ENCODE results near the gene XYLT1. TPM values are rescaled to one million over a fixed set of nuclear protein-coding genes. Genes with fewer than 3 reads are reported as not detected.

Gene XYLT1
- polyA plus RNA-seq, 1 donor from 2014 or later: 3.3 TPM

DNA sequence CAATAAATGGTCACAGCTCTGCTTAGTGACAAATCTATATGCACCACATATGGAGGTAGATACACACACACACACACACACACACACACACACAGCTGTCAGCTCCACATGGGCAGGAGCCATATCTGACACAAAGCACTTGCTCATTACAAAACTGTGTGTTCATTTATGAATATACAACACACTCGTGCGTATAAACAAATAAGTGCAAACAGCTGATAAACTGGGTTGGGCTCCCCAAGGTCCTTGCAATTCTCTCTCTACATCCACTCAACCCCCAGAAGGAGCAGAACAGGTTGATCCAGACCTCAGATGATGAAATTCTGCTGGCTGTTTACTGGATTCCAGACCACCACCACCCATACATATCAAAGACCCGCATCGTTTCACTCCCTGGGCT lies 140.7 kb downstream of the XYLT1 start:
- H3K4me2 ChIP-seq (ENCODE audit: low read length): no peak overlapping the region
- H3K9me2 ChIP-seq (ENCODE audit: insufficient read depth, low read length): no peaks in the 10 kb centered on the region
- H3K36me3 ChIP-seq (ENCODE audit: insufficient read depth, low read length): no peaks in the 10 kb centered on the region
- H3K27ac ChIP-seq (ENCODE audit: low read length): no peak overlapping the region
- no peak for TF ChIP-seq POLR2AphosphoS5 (IDR thresholded peaks at IDR 0.05)
- TF ChIP-seq, protein P1, sequence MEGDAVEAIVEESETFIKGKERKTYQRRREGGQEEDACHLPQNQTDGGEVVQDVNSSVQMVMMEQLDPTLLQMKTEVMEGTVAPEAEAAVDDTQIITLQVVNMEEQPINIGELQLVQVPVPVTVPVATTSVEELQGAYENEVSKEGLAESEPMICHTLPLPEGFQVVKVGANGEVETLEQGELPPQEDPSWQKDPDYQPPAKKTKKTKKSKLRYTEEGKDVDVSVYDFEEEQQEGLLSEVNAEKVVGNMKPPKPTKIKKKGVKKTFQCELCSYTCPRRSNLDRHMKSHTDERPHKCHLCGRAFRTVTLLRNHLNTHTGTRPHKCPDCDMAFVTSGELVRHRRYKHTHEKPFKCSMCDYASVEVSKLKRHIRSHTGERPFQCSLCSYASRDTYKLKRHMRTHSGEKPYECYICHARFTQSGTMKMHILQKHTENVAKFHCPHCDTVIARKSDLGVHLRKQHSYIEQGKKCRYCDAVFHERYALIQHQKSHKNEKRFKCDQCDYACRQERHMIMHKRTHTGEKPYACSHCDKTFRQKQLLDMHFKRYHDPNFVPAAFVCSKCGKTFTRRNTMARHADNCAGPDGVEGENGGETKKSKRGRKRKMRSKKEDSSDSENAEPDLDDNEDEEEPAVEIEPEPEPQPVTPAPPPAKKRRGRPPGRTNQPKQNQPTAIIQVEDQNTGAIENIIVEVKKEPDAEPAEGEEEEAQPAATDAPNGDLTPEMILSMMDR (IDR thresholded peaks at IDR 0.05; ENCODE audit: poor library complexity, severe bottlenecking): no peak
- no peak for TF ChIP-seq RAD21 (conservative IDR thresholded peaks at IDR 0.05)
- no peak for TF ChIP-seq MXI1 (conservative IDR thresholded peaks at IDR 0.05; ENCODE audit: poor library complexity, severe bottlenecking)
- TF ChIP-seq TAF1 (IDR thresholded peaks at IDR 0.05; ENCODE audit: low read depth): no peak
- TF ChIP-seq EP300 (conservative IDR thresholded peaks at IDR 0.05; ENCODE audit: poor library complexity, severe bottlenecking): no peak
- no peak for TF ChIP-seq SMC3 (conservative IDR thresholded peaks at IDR 0.05; ENCODE audit: poor library complexity)
- TF ChIP-seq, protein P2, sequence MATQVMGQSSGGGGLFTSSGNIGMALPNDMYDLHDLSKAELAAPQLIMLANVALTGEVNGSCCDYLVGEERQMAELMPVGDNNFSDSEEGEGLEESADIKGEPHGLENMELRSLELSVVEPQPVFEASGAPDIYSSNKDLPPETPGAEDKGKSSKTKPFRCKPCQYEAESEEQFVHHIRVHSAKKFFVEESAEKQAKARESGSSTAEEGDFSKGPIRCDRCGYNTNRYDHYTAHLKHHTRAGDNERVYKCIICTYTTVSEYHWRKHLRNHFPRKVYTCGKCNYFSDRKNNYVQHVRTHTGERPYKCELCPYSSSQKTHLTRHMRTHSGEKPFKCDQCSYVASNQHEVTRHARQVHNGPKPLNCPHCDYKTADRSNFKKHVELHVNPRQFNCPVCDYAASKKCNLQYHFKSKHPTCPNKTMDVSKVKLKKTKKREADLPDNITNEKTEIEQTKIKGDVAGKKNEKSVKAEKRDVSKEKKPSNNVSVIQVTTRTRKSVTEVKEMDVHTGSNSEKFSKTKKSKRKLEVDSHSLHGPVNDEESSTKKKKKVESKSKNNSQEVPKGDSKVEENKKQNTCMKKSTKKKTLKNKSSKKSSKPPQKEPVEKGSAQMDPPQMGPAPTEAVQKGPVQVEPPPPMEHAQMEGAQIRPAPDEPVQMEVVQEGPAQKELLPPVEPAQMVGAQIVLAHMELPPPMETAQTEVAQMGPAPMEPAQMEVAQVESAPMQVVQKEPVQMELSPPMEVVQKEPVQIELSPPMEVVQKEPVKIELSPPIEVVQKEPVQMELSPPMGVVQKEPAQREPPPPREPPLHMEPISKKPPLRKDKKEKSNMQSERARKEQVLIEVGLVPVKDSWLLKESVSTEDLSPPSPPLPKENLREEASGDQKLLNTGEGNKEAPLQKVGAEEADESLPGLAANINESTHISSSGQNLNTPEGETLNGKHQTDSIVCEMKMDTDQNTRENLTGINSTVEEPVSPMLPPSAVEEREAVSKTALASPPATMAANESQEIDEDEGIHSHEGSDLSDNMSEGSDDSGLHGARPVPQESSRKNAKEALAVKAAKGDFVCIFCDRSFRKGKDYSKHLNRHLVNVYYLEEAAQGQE (IDR thresholded peaks at IDR 0.05; ENCODE audit: borderline replicate concordance): no peak
- no peak overlapping the region for H3K9ac ChIP-seq (ENCODE audit: low read length)
- no peaks in the 10 kb centered on the region for H3K9me3 ChIP-seq (ENCODE audit: low read length)
- H3K79me2 ChIP-seq (replicated peaks; ENCODE audit: insufficient read depth, low read length): peaks cover 4% of the 10 kb centered on the region
- no peaks in the 10 kb centered on the region for H3K27me3 ChIP-seq (ENCODE audit: insufficient read depth, low read depth, low read length)
- H3K4me3 ChIP-seq (ENCODE audit: low read length): no peak overlapping the region
- H4K20me1 ChIP-seq (ENCODE audit: insufficient read depth): no peaks in the 10 kb centered on the region
- H3F3A ChIP-seq (ENCODE audit: insufficient read depth, low read length, poor library complexity, severe bottlenecking): no peaks in the 10 kb centered on the region
- no peak overlapping the region for H2AFZ ChIP-seq (ENCODE audit: low read depth, low read length)

DNA sequence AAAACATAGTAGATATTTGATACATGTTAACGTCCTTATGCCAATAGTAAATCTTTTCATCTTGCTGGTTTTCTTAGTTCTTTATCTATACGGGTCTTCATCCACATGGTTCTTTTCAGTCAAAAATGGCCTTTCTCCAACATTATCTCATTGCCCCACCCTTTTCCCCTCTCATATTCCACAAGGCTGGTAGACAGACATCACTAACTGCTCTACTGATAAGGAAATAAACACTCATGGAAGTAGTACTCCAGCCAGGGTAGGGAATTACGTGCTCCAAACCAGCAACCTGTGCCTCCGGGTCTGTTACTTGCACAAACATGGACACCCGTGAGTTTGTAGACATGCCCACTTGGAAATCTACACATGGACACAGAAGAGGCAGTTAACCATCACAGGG lies 141.4 kb downstream of the XYLT1 start:
- Histone ChIP-seq H3K4me3 (ENCODE audit: low read length) (no peak overlapping the region), H3K27me3 (ENCODE audit: insufficient read depth, low read depth, low read length) (no peaks in the 10 kb centered on the region), H3K9me2 (ENCODE audit: insufficient read depth, low read length) (no peaks in the 10 kb centered on the region), H2AFZ (ENCODE audit: low read depth, low read length) (no peak overlapping the region), H3F3A (ENCODE audit: insufficient read depth, low read length, poor library complexity, severe bottlenecking) (no peaks in the 10 kb centered on the region), H3K79me2 (replicated peaks; ENCODE audit: insufficient read depth, low read length) (peaks cover 4% of the 10 kb centered on the region), H3K9ac (ENCODE audit: low read length) (no peak overlapping the region), H3K9me3 (ENCODE audit: low read length) (no peaks in the 10 kb centered on the region), H3K27ac (ENCODE audit: low read length) (no peak overlapping the region), H3K36me3 (ENCODE audit: insufficient read depth, low read length) (no peaks in the 10 kb centered on the region), H3K4me2 (ENCODE audit: low read length) (no peak overlapping the region), H4K20me1 (ENCODE audit: insufficient read depth) (no peaks in the 10 kb centered on the region)
- no peak for TF ChIP-seq TAF1 (IDR thresholded peaks at IDR 0.05; ENCODE audit: low read depth)
- TF ChIP-seq, protein P2 (IDR thresholded peaks at IDR 0.05; ENCODE audit: borderline replicate concordance): no peak
- no peak for TF ChIP-seq MXI1 (conservative IDR thresholded peaks at IDR 0.05; ENCODE audit: poor library complexity, severe bottlenecking)
- TF ChIP-seq SMC3 (conservative IDR thresholded peaks at IDR 0.05; ENCODE audit: poor library complexity): no peak
